ENCODE results near the gene GALNT14.

The GALNT14 gene

GRCh38 chr2:31032475-31032874 lies 105.8 kb downstream of the GALNT14 start:
- H3K4me3 ChIP-seq (ENCODE audit: low read length): no peak overlapping the region
- TF ChIP-seq CTCF (conservative IDR thresholded peaks at IDR 0.05; ENCODE audit: low read length): no peak
- DNase-seq (ENCODE audit: low read depth): no peak

GRCh38 chr2:31031132-31031706 lies 107.0 kb downstream of the GALNT14 start:
- no peak for TF ChIP-seq CTCF (conservative IDR thresholded peaks at IDR 0.05; ENCODE audit: low read length)
- no peak overlapping the region for H3K4me3 ChIP-seq (ENCODE audit: low read length)
- DNase-seq (ENCODE audit: low read depth): no peak

GRCh38 chr2:31028417-31028816 lies 109.8 kb downstream of the GALNT14 start:
- no peak for TF ChIP-seq CTCF (conservative IDR thresholded peaks at IDR 0.05; ENCODE audit: low read length)
- H3K4me3 ChIP-seq (ENCODE audit: low read length): no peak overlapping the region
- DNase-seq (ENCODE audit: low read depth): no peak

GRCh38 chr2:31027549-31027948 lies 110.7 kb downstream of the GALNT14 start:
- no peak for TF ChIP-seq CTCF (conservative IDR thresholded peaks at IDR 0.05; ENCODE audit: low read length)
- H3K4me3 ChIP-seq (ENCODE audit: low read length): no peak overlapping the region
- DNase-seq (ENCODE audit: low read depth): no peak

GRCh38 chr2:31023541-31023940 lies 114.7 kb downstream of the GALNT14 start:
- H3K4me3 ChIP-seq (ENCODE audit: low read length): no peak overlapping the region
- TF ChIP-seq CTCF (conservative IDR thresholded peaks at IDR 0.05; ENCODE audit: low read length): no peak
- DNase-seq (ENCODE audit: low read depth): no peak

- TF ChIP-seq CTCF (conservative IDR thresholded peaks at IDR 0.05; ENCODE audit: low read length): no peak
- H3K4me3 ChIP-seq (ENCODE audit: low read length): no peak overlapping the region
- no peak for DNase-seq (ENCODE audit: low read depth)
Measured at GRCh38 chr2:31020713-31021112, 117.5 kb downstream of the GALNT14 start.

GRCh38 chr2:31018280-31018679 lies 120.0 kb downstream of the GALNT14 start:
- no peak for DNase-seq (ENCODE audit: low read depth)
- no peak overlapping the region for H3K4me3 ChIP-seq (ENCODE audit: low read length)
- no peak for TF ChIP-seq CTCF (conservative IDR thresholded peaks at IDR 0.05; ENCODE audit: low read length)
